HepG2 (cell line): Measurements from ENCODE around the gene AKTIP. TPM values are rescaled to one million over a fixed set of nuclear protein-coding genes. Genes with fewer than 3 reads are reported as not detected.
A peak's percentile ranks its signal among the peaks of the same experiment; 100 is the strongest.

Experiments used
- FOXO4 ChIP-seq: sonication (generic); formaldehyde crosslinking; conservative IDR thresholded peaks from 2 replicates; pipeline ENCODE4 v1.8.1; 2023; ENCODE audit warnings: missing genetic modification reagents
- IKZF5 ChIP-seq: IDR thresholded peaks from 2 replicates; pipeline ENCODE4 v1.6.1; 2018; ENCODE audit warnings: missing genetic modification reagents, mild to moderate bottlenecking, missing compliant biosample characterization
- KLF16 ChIP-seq, 2 experiments: sonication (generic) in 1 of 2; formaldehyde crosslinking in 1 of 2; IDR thresholded peaks; 2 replicates each; pipeline versions ENCODE4 v1.6.1 to v1.8.0; 2016 to 2023; ENCODE audit warnings: missing genetic modification reagents in 2 of 2, missing compliant biosample characterization in 1 of 2
- RXRA ChIP-seq: sonication (generic); formaldehyde crosslinking; IDR thresholded peaks from 2 replicates; pipeline ENCODE4 v1.5.1; 2020; ENCODE audit warnings: missing genetic modification reagents
- SNAI1 ChIP-seq: sonication (generic); formaldehyde crosslinking; IDR thresholded peaks from 2 replicates; pipeline ENCODE4 v1.5.0; 2020; ENCODE audit warnings: mild to moderate bottlenecking, missing genetic modification reagents, borderline replicate concordance
- TEF ChIP-seq: sonication (generic); formaldehyde crosslinking; IDR thresholded peaks from 2 replicates; pipeline ENCODE4 v1.5.0; 2020; ENCODE audit warnings: missing genetic modification reagents
- THAP9 ChIP-seq: sonication (generic); formaldehyde crosslinking; IDR thresholded peaks from 2 replicates; pipeline ENCODE4; 2020; ENCODE audit warnings: missing genetic modification reagents, mild to moderate bottlenecking, borderline replicate concordance
- THRA ChIP-seq: sonication (generic); formaldehyde crosslinking; IDR thresholded peaks from 2 replicates; pipeline ENCODE4 v1.4.0; 2020; ENCODE audit warnings: missing genetic modification reagents, borderline replicate concordance
- U2AF2 ChIP-seq: fragments of 200-400 bp; formaldehyde crosslinking; IDR thresholded peaks from 2 replicates; pipeline ENCODE4 v1.6.1; 2017; ENCODE audit warnings: low read depth, mild to moderate bottlenecking, low read length
- ZNF263 ChIP-seq: sonication (generic); formaldehyde crosslinking; IDR thresholded peaks from 2 replicates; pipeline ENCODE4 v1.4.0; 2020; ENCODE audit warnings: missing genetic modification reagents
- ZNF543 ChIP-seq: sonication (generic); formaldehyde crosslinking; IDR thresholded peaks from 2 replicates; pipeline ENCODE4 v1.4.0; 2020; ENCODE audit warnings: mild to moderate bottlenecking, missing genetic modification reagents
- ZNF646 ChIP-seq: sonication (generic); formaldehyde crosslinking; IDR thresholded peaks from 2 replicates; pipeline ENCODE4 v1.9.0; 2021; ENCODE audit warnings: mild to moderate bottlenecking, missing genetic modification reagents
- ZNF883 ChIP-seq: sonication (generic); formaldehyde crosslinking; IDR thresholded peaks from 2 replicates; pipeline ENCODE4 v1.5.1; 2020; ENCODE audit warnings: mild to moderate bottlenecking, missing genetic modification reagents; ENCODE audit errors: not compliant biosample characterization
- polyA plus RNA-seq, 8 experiments: library from polyadenylated mRNA; depleted of rRNA in 3 of 8; stranded (reverse) in 7 of 8; unstranded in 1 of 8; fragments of >200 nt; fragmentation: Illumina TruSeq in 4 of 8; extraction: Trizol in 4 of 8; gene quantifications; 2 replicates each; pipeline versions ENCODE4 v1.2.1 to v1.2.3, GENCODE V29; 2011 to 2016; ENCODE audit warnings: low read depth in 4 of 8, missing spikeins in 1 of 8, mixed read lengths in 1 of 8; ENCODE audit not compliant: insufficient read depth in 1 of 8
- total RNA-seq, 5 experiments: library from RNA; depleted of rRNA; stranded (reverse); fragments of >200 nt; fragmentation: Illumina TruSeq; extraction: Trizol; gene quantifications; 2 replicates each; pipeline ENCODE4 v1.2.3, GENCODE V29; 2016; ENCODE audit warnings: low read depth in 1 of 5

AKTIP gene
- total and polyA plus RNA-seq, 2 of the 13 experiments (the other 11 are each of a cell fraction or from before 2014, with no cell fraction given), result 28.8 to 49.0 TPM

- TF ChIP-seq IKZF5 (CRISPR knock-in tag) (peak; percentile 82), SNAI1 (CRISPR knock-in tag) (0 out of 2 replicates have a peak, but pooled peaks have one; percentile 54), ZNF646 (no peak), U2AF2 (no peak), RXRA (CRISPR knock-in tag) (peak; percentile 95), ZNF263 (CRISPR knock-in tag) (peak; percentile 40; the same call in 1 of the 2 replicates), KLF16 (CRISPR knock-in tag; IDR thresholded peaks at IDR 0.05) (peak in 1 of 2 experiments; percentile 93; a peak in 2 of 4 replicates), FOXO4 (CRISPR knock-in tag) (no peak), ZNF883 (CRISPR knock-in tag) (peak; percentile 89), THAP9 (CRISPR knock-in tag) (peak; percentile 88; the same call in 1 of the 2 replicates), ZNF543 (CRISPR knock-in tag) (peak; percentile 76; the same call in 1 of the 2 replicates), TEF (CRISPR knock-in tag) (peak; percentile 98), THRA (CRISPR knock-in tag) (no peak; the same call in 1 of the 2 replicates)
Measured at GRCh38 chr16:53503270-53503923, 388 bp upstream of the AKTIP start (continued).
